Esophagus muscularis mucosa (tissue), 4 donors: ENCODE data around the gene GABRG2. TPM values are rescaled to one million over a fixed set of nuclear protein-coding genes. Genes with fewer than 3 reads are reported as not detected.

Experiments
- DNase-seq: peaks from one replicate; pipeline ENCODE4 v3.0.0-alpha.2; 2017; ENCODE audit errors: extremely low spot score
- H3K27ac ChIP-seq, 4 donors: fragments of 200-600 bp; sonication (generic); replicated peaks in 1 of 4; 1 replicate in 3 of 4; 2 replicates in 1 of 4; pipeline ENCODE4 v1.5.1; 2016 to 2019; ENCODE audit warnings: mild to moderate bottlenecking in 1 of 4
- H3K27me3 ChIP-seq, 4 donors: fragments of 200-600 bp; sonication (generic); one replicate each; pipeline versions ENCODE4 v1.5.1 to v1.6.0; 2016 to 2019
- H3K36me3 ChIP-seq, 4 donors: fragments of 200-600 bp; sonication (generic); one replicate each; pipeline ENCODE4 v1.5.1; 2016 to 2019
- H3K4me1 ChIP-seq, 4 donors: fragments of 200-600 bp; sonication (generic); one replicate each; pipeline ENCODE4 v1.5.1; 2016 to 2019
- H3K4me3 ChIP-seq, 4 donors: fragments of 200-600 bp; sonication (generic); 1 replicate in 2 of 4; 2 replicates in 2 of 4; pipeline ENCODE4 v1.5.1; 2016 to 2019; ENCODE audit warnings: mild to moderate bottlenecking in 4 of 4, moderate library complexity in 1 of 4
- H3K9me3 ChIP-seq, 4 donors: fragments of 200-600 bp; sonication (generic); 1 replicate in 3 of 4; 2 replicates in 1 of 4; pipeline ENCODE4 v1.5.1; 2016 to 2019
- CTCF ChIP-seq, 3 experiments: fragments of 200-600 bp in 2 of 3; fragments of 450-650 bp in 1 of 3; sonication (generic) in 2 of 3; IDR thresholded peaks; one replicate each; pipeline ENCODE4 v1.5.1; 2017 to 2019; ENCODE audit warnings: antibody characterized with exemption in 3 of 3, mild to moderate bottlenecking in 2 of 3, moderate library complexity in 1 of 3
- EP300 ChIP-seq: sonication (generic); formaldehyde crosslinking; IDR thresholded peaks from one replicate; pipeline ENCODE4 v1.6.1; 2017; ENCODE audit warnings: antibody characterized with exemption
- POLR2A ChIP-seq: fragments of 450-650 bp; IDR thresholded peaks from one replicate; pipeline ENCODE4 v1.6.1; 2017; ENCODE audit warnings: antibody characterized with exemption, moderate library complexity, mild to moderate bottlenecking, low read depth
- POLR2AphosphoS5 ChIP-seq, 2 donors: sonication (generic); formaldehyde crosslinking; IDR thresholded peaks; one replicate each; pipeline ENCODE4 v1.6.1; 2017; ENCODE audit warnings: antibody characterized with exemption in 2 of 2
- WGBS: methylation state at CpG from one replicate; pipeline ENCODE4 v1.1.5; 2018; 5-methylcytosine and 5-hydroxymethylcytosine counted together
- intact Hi-C: fragments of 100-400 bp; cut with DNase I; formaldehyde crosslinking; loops from one replicate; pipeline ENCODE4 v1.15.1; 2023
- total RNA-seq, 4 donors: library from RNA; depleted of rRNA; stranded (reverse); fragments of >200 nt; gene quantifications; one replicate each; pipeline versions ENCODE4 v1.1.0 to v1.2.1, GENCODE V29; 2016

The GABRG2 gene
- total RNA-seq, 4 donors from 2014 or later = 0.06 to 0.50 (median 0.39) TPM; not detected in 1

GRCh38 chr5:162128117-162128516 lies 60.5 kb downstream of the GABRG2 start:
- Histone ChIP-seq H3K36me3 (no peaks in the 10 kb centered on the region), H3K4me3 (no peak overlapping the region), H3K27ac (no peak overlapping the region), H3K27me3 (no peaks in the 10 kb centered on the region), H3K9me3 (no peaks in the 10 kb centered on the region), H3K4me1 (peaks cover 0 to 6% (median 0%) of the 10 kb centered on the region in 4 donors)
- 40% methylated on average over 2 of the region's 2 CpGs for WGBS
- intact Hi-C loops = no loop called here
- no peak for DNase-seq
- TF ChIP-seq CTCF (IDR thresholded peaks at IDR 0.05) (no peak), EP300 (no peak), POLR2A (no peak), POLR2AphosphoS5 (IDR thresholded peaks at IDR 0.05) (no peak)

- Histone ChIP-seq H3K27ac (no peak overlapping the region), H3K27me3 (no peaks in the 10 kb centered on the region), H3K4me3 (no peak overlapping the region), H3K36me3 (no peaks in the 10 kb centered on the region), H3K9me3 (no peaks in the 10 kb centered on the region), H3K4me1 (peaks cover 0 to 6% (median 0%) of the 10 kb centered on the region in 4 donors)
- intact Hi-C loops = no loop called here
- TF ChIP-seq CTCF (IDR thresholded peaks at IDR 0.05) (no peak), EP300 (no peak), POLR2A (no peak), POLR2AphosphoS5 (IDR thresholded peaks at IDR 0.05) (no peak)
- DNase-seq = no peak
Measured at GRCh38 chr5:162132348-162132747, 64.8 kb downstream of the GABRG2 start.

- H3K4me1 ChIP-seq = no peaks in the 10 kb centered on the region
- H3K9me3 ChIP-seq = no peaks in the 10 kb centered on the region
- 86% methylated on average over 3 of the region's 3 CpGs for WGBS
- TF ChIP-seq EP300 = no peak
- TF ChIP-seq POLR2A = no peak
- TF ChIP-seq POLR2AphosphoS5 (IDR thresholded peaks at IDR 0.05) = no peak
- TF ChIP-seq CTCF (IDR thresholded peaks at IDR 0.05) = no peak
- intact Hi-C loops = no loop called here
- no peak for DNase-seq
- H3K27ac ChIP-seq = no peak overlapping the region
- no peaks in the 10 kb centered on the region for H3K36me3 ChIP-seq
- H3K27me3 ChIP-seq = no peaks in the 10 kb centered on the region
- H3K4me3 ChIP-seq = no peak overlapping the region
Measured at GRCh38 chr5:162139190-162139589, 71.6 kb downstream of the GABRG2 start.

GRCh38 chr5:162154242-162154641 lies 86.7 kb downstream of the GABRG2 start:
- 83% methylated on average over 1 of the region's 1 CpG for WGBS

More at GRCh38 chr5:162154242-162154641, 86.7 kb downstream of the GABRG2 start:
- Histone ChIP-seq H3K27ac (no peak overlapping the region), H3K9me3 (no peaks in the 10 kb centered on the region), H3K27me3 (no peaks in the 10 kb centered on the region), H3K4me1 (no peaks in the 10 kb centered on the region), H3K4me3 (no peak overlapping the region), H3K36me3 (no peaks in the 10 kb centered on the region)
- no peak for DNase-seq
- intact Hi-C loops = no loop called here
- TF ChIP-seq POLR2A = no peak
- TF ChIP-seq POLR2AphosphoS5 (IDR thresholded peaks at IDR 0.05) = no peak
- TF ChIP-seq CTCF (IDR thresholded peaks at IDR 0.05) = no peak
- no peak for TF ChIP-seq EP300
